Mucosa of stomach (tissue), 1 donor: ENCODE results near the gene TST.

ENCODE experiments used
- H3K27me3 ChIP-seq: one replicate; pipeline ENCODE4 v1.7.0; 2013; ENCODE audit warnings: mild to moderate bottlenecking, low read length; ENCODE audit not compliant: control insufficient read depth, insufficient read depth
- H3K36me3 ChIP-seq: one replicate; pipeline ENCODE4 v1.7.0; 2013; ENCODE audit warnings: low read length; ENCODE audit not compliant: control insufficient read depth, insufficient read depth
- H3K4me1 ChIP-seq: one replicate; pipeline ENCODE4 v1.7.0; 2013; ENCODE audit warnings: mild to moderate bottlenecking, low read length; ENCODE audit not compliant: control insufficient read depth, insufficient read depth
- H3K4me3 ChIP-seq: one replicate; pipeline ENCODE4 v1.7.0; 2013; ENCODE audit warnings: low read length
- H3K9ac ChIP-seq: one replicate; pipeline ENCODE4 v1.7.0; 2013; ENCODE audit warnings: mild to moderate bottlenecking, low read length, moderate library complexity
- H3K9me3 ChIP-seq: one replicate; pipeline ENCODE4 v1.7.0; 2013; ENCODE audit warnings: mild to moderate bottlenecking, low read length, moderate library complexity; ENCODE audit not compliant: control insufficient read depth
- donor health status: Pancreatic carcinoma.

The TST gene

GRCh38 chr22:37024339-37025157 lies 5.3 kb upstream of the TST start:
- Histone ChIP-seq H3K27me3 (no peaks in the 10 kb centered on the region), H3K9me3 (no peaks in the 10 kb centered on the region), H3K9ac (peak overlapping the region; percentile 23), H3K36me3 (no peaks in the 10 kb centered on the region), H3K4me3 (no peak overlapping the region), H3K4me1 (peaks cover 51% of the 10 kb centered on the region)

GRCh38 chr22:37023743-37024338 lies 4.6 kb upstream of the TST start:
- Histone ChIP-seq H3K4me1 (peaks cover 51% of the 10 kb centered on the region), H3K9ac (no peak overlapping the region), H3K27me3 (no peaks in the 10 kb centered on the region), H3K9me3 (no peaks in the 10 kb centered on the region), H3K36me3 (no peaks in the 10 kb centered on the region), H3K4me3 (no peak overlapping the region)

- Histone ChIP-seq H3K4me1 (peaks cover 62% of the 10 kb centered on the region), H3K27me3 (no peaks in the 10 kb centered on the region), H3K9me3 (no peaks in the 10 kb centered on the region), H3K36me3 (peaks cover 2% of the 10 kb centered on the region), H3K9ac (peak overlapping the region; percentile 7), H3K4me3 (peak overlapping the region; percentile 17)
Observed at GRCh38 chr22:37022483-37023337, 3.5 kb upstream of the TST start.

- Histone ChIP-seq H3K9ac (peak overlapping the region; percentile 7), H3K4me1 (peaks cover 70% of the 10 kb centered on the region), H3K4me3 (peak overlapping the region; percentile 17), H3K36me3 (peaks cover 5% of the 10 kb centered on the region), H3K27me3 (no peaks in the 10 kb centered on the region), H3K9me3 (no peaks in the 10 kb centered on the region)
Observed at GRCh38 chr22:37021710-37022482, 2.6 kb upstream of the TST start.

- Histone ChIP-seq H3K4me3 (no peak overlapping the region), H3K36me3 (peaks cover 5% of the 10 kb centered on the region), H3K4me1 (peaks cover 77% of the 10 kb centered on the region), H3K9ac (peak overlapping the region; percentile 92), H3K9me3 (no peaks in the 10 kb centered on the region), H3K27me3 (no peaks in the 10 kb centered on the region)
Observed at GRCh38 chr22:37021041-37021440, 1.8 kb upstream of the TST start.

- peaks cover 5% of the 10 kb centered on the region for H3K36me3 ChIP-seq
- H3K4me1 ChIP-seq = peaks cover 82% of the 10 kb centered on the region
Observed at GRCh38 chr22:37020192-37020479, 889 bp upstream of the TST start.

GRCh38 chr22:37018815-37019308 lies 385 bp downstream of the TST start:
- peak overlapping the region; percentile 85 for H3K9ac ChIP-seq
- no peaks in the 10 kb centered on the region for H3K9me3 ChIP-seq
- peak overlapping the region; percentile 71 for H3K4me3 ChIP-seq
- H3K36me3 ChIP-seq = peaks cover 5% of the 10 kb centered on the region
- peaks cover 83% of the 10 kb centered on the region for H3K4me1 ChIP-seq
- no peaks in the 10 kb centered on the region for H3K27me3 ChIP-seq

More at GRCh38 chr22:37020192-37020479, 889 bp upstream of the TST start:
- peak overlapping the region; percentile 67 for H3K4me3 ChIP-seq
- no peaks in the 10 kb centered on the region for H3K27me3 ChIP-seq
- H3K9ac ChIP-seq = peak overlapping the region; percentile 92
- no peaks in the 10 kb centered on the region for H3K9me3 ChIP-seq

GRCh38 chr22:37018086-37018814 lies 997 bp downstream of the TST start:
- Histone ChIP-seq H3K36me3 (peaks cover 5% of the 10 kb centered on the region), H3K9me3 (no peaks in the 10 kb centered on the region), H3K9ac (peak overlapping the region; percentile 85), H3K27me3 (no peaks in the 10 kb centered on the region), H3K4me3 (peak overlapping the region; percentile 71), H3K4me1 (peaks cover 83% of the 10 kb centered on the region)

- H3K4me1 ChIP-seq = peaks cover 83% of the 10 kb centered on the region
- H3K27me3 ChIP-seq = no peaks in the 10 kb centered on the region
- H3K9me3 ChIP-seq = no peaks in the 10 kb centered on the region
- peak overlapping the region; percentile 71 for H3K4me3 ChIP-seq
- H3K9ac ChIP-seq = peak overlapping the region; percentile 85
- peaks cover 5% of the 10 kb centered on the region for H3K36me3 ChIP-seq
Observed at GRCh38 chr22:37017356-37017755, 1.9 kb downstream of the TST start.

- Histone ChIP-seq H3K9ac (peak overlapping the region; percentile 85), H3K9me3 (no peaks in the 10 kb centered on the region), H3K36me3 (peaks cover 5% of the 10 kb centered on the region), H3K4me3 (no peak overlapping the region), H3K27me3 (no peaks in the 10 kb centered on the region), H3K4me1 (peaks cover 83% of the 10 kb centered on the region)
Observed at GRCh38 chr22:37016134-37016910, 2.9 kb downstream of the TST start.
